Duodenal mucosa (tissue), 2 donors: ENCODE data around the gene CENPA.
"Not testable (repeated sequence)": the region's sequence is repeated elsewhere in the genome, so short reads cannot be mapped to it uniquely, and the experiment has no call there.

Source experiments
- H3K27ac ChIP-seq: one replicate; pipeline ENCODE4 v1.7.0; 2013; ENCODE audit warnings: low read depth, low read length
- H3K27me3 ChIP-seq, 2 donors: one replicate each; pipeline ENCODE4 v1.7.0; 2013; ENCODE audit warnings: low read length in 2 of 2, control low read depth in 1 of 2; ENCODE audit not compliant: insufficient read depth in 2 of 2, control insufficient read depth in 1 of 2
- H3K36me3 ChIP-seq, 2 donors: one replicate each; pipeline ENCODE4 v1.7.0; 2013; ENCODE audit warnings: low read length in 2 of 2, control low read depth in 1 of 2; ENCODE audit not compliant: insufficient read depth in 2 of 2, control insufficient read depth in 1 of 2
- H3K4me1 ChIP-seq, 2 donors: one replicate each; pipeline ENCODE4 v1.7.0; 2013; ENCODE audit warnings: low read length in 2 of 2, control low read depth in 1 of 2; ENCODE audit not compliant: insufficient read depth in 2 of 2, control insufficient read depth in 1 of 2
- H3K4me3 ChIP-seq, 2 donors: one replicate each; pipeline ENCODE4 v1.7.0; 2013; ENCODE audit warnings: low read length in 2 of 2, low read depth in 1 of 2
- H3K9ac ChIP-seq, 2 donors: one replicate each; pipeline ENCODE4 v1.7.0; 2013; ENCODE audit warnings: low read length in 2 of 2, low read depth in 1 of 2
- H3K9me3 ChIP-seq, 2 donors: one replicate each; pipeline ENCODE4 v1.7.0; 2013; ENCODE audit warnings: low read length in 2 of 2, control low read depth in 1 of 2; ENCODE audit not compliant: control insufficient read depth in 1 of 2

The CENPA gene

GRCh38 chr2:26811261-26811660 lies 25.4 kb downstream of the CENPA start:
- no peak overlapping the region for H3K27ac ChIP-seq
- peaks cover 0 to 6% of the 10 kb centered on the region in 2 donors for H3K27me3 ChIP-seq
- H3K9me3 ChIP-seq: no peaks in the 10 kb centered on the region
- H3K4me3 ChIP-seq: no peak overlapping the region
- no peak overlapping the region for H3K9ac ChIP-seq
- no peaks in the 10 kb centered on the region for H3K4me1 ChIP-seq
- no peaks in the 10 kb centered on the region for H3K36me3 ChIP-seq

- Histone ChIP-seq H3K4me3 (no peak overlapping the region), H3K36me3 (no peaks in the 10 kb centered on the region), H3K27me3 (peaks cover 3 to 6% of the 10 kb centered on the region in 2 donors), H3K9ac (no peak overlapping the region), H3K27ac (no peak overlapping the region), H3K4me1 (no peaks in the 10 kb centered on the region), H3K9me3 (no peaks in the 10 kb centered on the region)
Measured at GRCh38 chr2:26811791-26812694, 26.2 kb downstream of the CENPA start.

GRCh38 chr2:26812731-26813130 lies 26.9 kb downstream of the CENPA start:
- peaks cover 3 to 6% of the 10 kb centered on the region in 2 donors for H3K27me3 ChIP-seq
- H3K9me3 ChIP-seq: no peaks in the 10 kb centered on the region
- H3K27ac ChIP-seq: no peak overlapping the region
- no peaks in the 10 kb centered on the region for H3K4me1 ChIP-seq
- H3K9ac ChIP-seq: no peak overlapping the region
- no peak overlapping the region for H3K4me3 ChIP-seq
- H3K36me3 ChIP-seq: no peaks in the 10 kb centered on the region

GRCh38 chr2:26814072-26814765 lies 28.4 kb downstream of the CENPA start:
- not testable (repeated sequence) for H3K4me3 ChIP-seq, H3K9me3 ChIP-seq, H3K36me3 ChIP-seq, H3K27me3 ChIP-seq, H3K27ac ChIP-seq, H3K4me1 ChIP-seq, H3K9ac ChIP-seq

- H3K9me3 ChIP-seq: no peaks in the 10 kb centered on the region
- no peak overlapping the region for H3K9ac ChIP-seq
- H3K36me3 ChIP-seq: no peaks in the 10 kb centered on the region
- peaks cover 3 to 6% of the 10 kb centered on the region in 2 donors for H3K27me3 ChIP-seq
- H3K4me3 ChIP-seq: no peak overlapping the region
- no peak overlapping the region for H3K27ac ChIP-seq
- no peaks in the 10 kb centered on the region for H3K4me1 ChIP-seq
Measured at GRCh38 chr2:26816893-26817292, 31.0 kb downstream of the CENPA start.

- H3K4me3 ChIP-seq: no peak overlapping the region
- H3K36me3 ChIP-seq: no peaks in the 10 kb centered on the region
- peaks cover 0 to 3% of the 10 kb centered on the region in 2 donors for H3K27me3 ChIP-seq
- H3K9ac ChIP-seq: no peak overlapping the region
- H3K27ac ChIP-seq: no peak overlapping the region
- no peaks in the 10 kb centered on the region for H3K4me1 ChIP-seq
- H3K9me3 ChIP-seq: no peaks in the 10 kb centered on the region
Measured at GRCh38 chr2:26818255-26818654, 32.4 kb downstream of the CENPA start.

- no peaks in the 10 kb centered on the region for H3K9me3 ChIP-seq
- no peak overlapping the region for H3K27ac ChIP-seq
- H3K27me3 ChIP-seq: peaks cover 0 to 3% of the 10 kb centered on the region in 2 donors
- H3K4me3 ChIP-seq: no peak overlapping the region
- no peaks in the 10 kb centered on the region for H3K4me1 ChIP-seq
- H3K36me3 ChIP-seq: no peaks in the 10 kb centered on the region
- no peak overlapping the region for H3K9ac ChIP-seq
Measured at GRCh38 chr2:26818972-26819371, 33.1 kb downstream of the CENPA start.

GRCh38 chr2:26820932-26821331 lies 35.1 kb downstream of the CENPA start:
- Histone ChIP-seq H3K36me3 (no peaks in the 10 kb centered on the region), H3K9me3 (no peaks in the 10 kb centered on the region)

GRCh38 chr2:26822877-26823276 lies 37.0 kb downstream of the CENPA start:
- no peaks in the 10 kb centered on the region for H3K36me3 ChIP-seq
- H3K4me1 ChIP-seq: no peaks in the 10 kb centered on the region
- no peak overlapping the region for H3K4me3 ChIP-seq
- no peak overlapping the region for H3K9ac ChIP-seq
- no peaks in the 10 kb centered on the region for H3K9me3 ChIP-seq
- no peaks in the 10 kb centered on the region for H3K27me3 ChIP-seq
- H3K27ac ChIP-seq: no peak overlapping the region

More at GRCh38 chr2:26820932-26821331, 35.1 kb downstream of the CENPA start:
- no peaks in the 10 kb centered on the region for H3K4me1 ChIP-seq
- no peak overlapping the region for H3K9ac ChIP-seq
- H3K27me3 ChIP-seq: peaks cover 0 to 3% of the 10 kb centered on the region in 2 donors
- H3K4me3 ChIP-seq: no peak overlapping the region
- H3K27ac ChIP-seq: no peak overlapping the region

GRCh38 chr2:26838121-26838906 lies 52.5 kb downstream of the CENPA start:
- Histone ChIP-seq H3K9me3 (no peaks in the 10 kb centered on the region), H3K36me3 (no peaks in the 10 kb centered on the region), H3K4me3 (no peak overlapping the region), H3K27ac (no peak overlapping the region), H3K4me1 (no peaks in the 10 kb centered on the region), H3K27me3 (peaks cover 0 to 5% of the 10 kb centered on the region in 2 donors), H3K9ac (no peak overlapping the region)
